ENCODE data around the gene VEPH1.

DNA sequence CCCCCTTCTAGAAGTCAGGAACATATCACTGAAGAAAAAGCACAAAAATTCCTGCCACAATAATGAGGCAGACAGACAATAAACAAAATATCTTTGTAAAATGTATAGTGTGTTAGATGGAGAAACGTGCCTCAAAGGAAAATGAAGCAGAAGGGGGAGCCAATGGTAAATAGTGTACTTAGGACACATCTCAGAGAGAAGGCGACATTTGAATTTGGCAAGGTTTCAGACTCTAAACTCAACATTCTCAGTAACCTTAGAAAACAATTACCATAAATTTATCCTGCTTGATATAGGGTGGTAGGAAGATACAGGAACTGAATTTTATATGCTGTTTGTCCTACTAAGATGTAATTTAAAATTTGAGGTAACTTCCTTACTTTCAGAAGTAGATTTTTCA lies 119.2 kb downstream of the VEPH1 start:
- TF ChIP-seq POLR2A (IDR thresholded peaks at IDR 0.05), result no peak
- TF ChIP-seq, protein P1, sequence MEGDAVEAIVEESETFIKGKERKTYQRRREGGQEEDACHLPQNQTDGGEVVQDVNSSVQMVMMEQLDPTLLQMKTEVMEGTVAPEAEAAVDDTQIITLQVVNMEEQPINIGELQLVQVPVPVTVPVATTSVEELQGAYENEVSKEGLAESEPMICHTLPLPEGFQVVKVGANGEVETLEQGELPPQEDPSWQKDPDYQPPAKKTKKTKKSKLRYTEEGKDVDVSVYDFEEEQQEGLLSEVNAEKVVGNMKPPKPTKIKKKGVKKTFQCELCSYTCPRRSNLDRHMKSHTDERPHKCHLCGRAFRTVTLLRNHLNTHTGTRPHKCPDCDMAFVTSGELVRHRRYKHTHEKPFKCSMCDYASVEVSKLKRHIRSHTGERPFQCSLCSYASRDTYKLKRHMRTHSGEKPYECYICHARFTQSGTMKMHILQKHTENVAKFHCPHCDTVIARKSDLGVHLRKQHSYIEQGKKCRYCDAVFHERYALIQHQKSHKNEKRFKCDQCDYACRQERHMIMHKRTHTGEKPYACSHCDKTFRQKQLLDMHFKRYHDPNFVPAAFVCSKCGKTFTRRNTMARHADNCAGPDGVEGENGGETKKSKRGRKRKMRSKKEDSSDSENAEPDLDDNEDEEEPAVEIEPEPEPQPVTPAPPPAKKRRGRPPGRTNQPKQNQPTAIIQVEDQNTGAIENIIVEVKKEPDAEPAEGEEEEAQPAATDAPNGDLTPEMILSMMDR (IDR thresholded peaks at IDR 0.05 in 4 of 5, conservative IDR thresholded peaks at IDR 0.05 in 1 of 5), result no peak

All from gastrocnemius medialis (tissue), 4 donors.